Tibial nerve (tissue), 4 donors: ENCODE data around the gene RXRB.
"Not testable (repeated sequence)": the region's sequence is repeated elsewhere in the genome, so short reads cannot be mapped to it uniquely, and the experiment has no call there.

Source experiments
- CTCF ChIP-seq, 5 experiments: fragments of 200-600 bp in 3 of 5; fragments of 450-650 bp in 2 of 5; sonication (generic) in 3 of 5; IDR thresholded peaks; one replicate each; pipeline ENCODE4 v1.5.1; 2016 to 2019; ENCODE audit warnings: antibody characterized with exemption in 5 of 5, mild to moderate bottlenecking in 3 of 5, moderate library complexity in 2 of 5
- EP300 ChIP-seq, 2 donors: sonication (generic); formaldehyde crosslinking; IDR thresholded peaks; one replicate each; pipeline ENCODE4 v1.6.1; 2017; ENCODE audit warnings: antibody characterized with exemption in 2 of 2, mild to moderate bottlenecking in 1 of 2
- POLR2A ChIP-seq, 2 donors: fragments of 450-650 bp; IDR thresholded peaks; one replicate each; pipeline ENCODE4 v1.6.1; 2017; ENCODE audit warnings: antibody characterized with exemption in 2 of 2, mild to moderate bottlenecking in 2 of 2, moderate library complexity in 2 of 2

- TF ChIP-seq CTCF, POLR2A, EP300 (IDR thresholded peaks at IDR 0.05): not testable (repeated sequence)
These were observed 26.1 kb upstream of the RXRB start for GRCh38 chr6:33226503-33227120.
